GM18870 (cell line): ENCODE results near the gene INKA1.
"Not testable (repeated sequence)": the region's sequence is repeated elsewhere in the genome, so short reads cannot be mapped to it uniquely, and the experiment has no call there.

Experiments used
- ATAC-seq: cut with Tn5 transposase; IDR thresholded peaks from one replicate; pipeline ENCODE4 v1.9.1; 2021; ENCODE audit warnings: moderate library complexity; ENCODE audit not compliant: unreplicated experiment

INKA1 gene

GRCh38 chr3:49806850-49807249, 3.8 kb downstream of the INKA1 start:
- ATAC-seq = no peak

- no peak for ATAC-seq
These were observed 4.5 kb downstream of the INKA1 start for GRCh38 chr3:49807431-49808114.

GRCh38 chr3:49812916-49813496, 9.9 kb downstream of the INKA1 start:
- ATAC-seq = no peak

- no peak for ATAC-seq
These were observed 10.6 kb downstream of the INKA1 start, which contains the start of gene UBA7 for GRCh38 chr3:49813497-49814174. UBA7 (minus strand) TSS chr3:49813953; CDS start chr3:49813787, 166 bp downstream.

GRCh38 chr3:49823131-49823530, 20.1 kb downstream of the INKA1 start:
- not testable (repeated sequence) for ATAC-seq

- no peak for ATAC-seq
These were observed 23.0 kb downstream of the INKA1 start for GRCh38 chr3:49826016-49826415.

- no peak for ATAC-seq
These were observed 28.3 kb downstream of the INKA1 start for GRCh38 chr3:49831341-49831740.

- no peak for ATAC-seq
These were observed 36.2 kb downstream of the INKA1 start for GRCh38 chr3:49839193-49839809.

GRCh38 chr3:49840388-49840787, 37.3 kb downstream of the INKA1 start:
- no peak for ATAC-seq

GRCh38 chr3:49841126-49841696, 38.1 kb downstream of the INKA1 start:
- ATAC-seq = no peak

- no peak for ATAC-seq
These were observed 38.7 kb downstream of the INKA1 start for GRCh38 chr3:49841806-49842205.

- ATAC-seq = no peak
These were observed 39.9 kb downstream of the INKA1 start for GRCh38 chr3:49842843-49843517.

- ATAC-seq = no peak
These were observed 41.6 kb downstream of the INKA1 start for GRCh38 chr3:49844464-49845183.

GRCh38 chr3:49845694-49846093, 42.6 kb downstream of the INKA1 start:
- ATAC-seq = no peak
